Left renal cortex interstitium (tissue), 4 donors: Measurements from ENCODE around the gene VCX. TPM values are rescaled to one million over a fixed set of nuclear protein-coding genes. Genes with fewer than 3 reads are reported as not detected.
"Not testable (repeated sequence)": the region's sequence is repeated elsewhere in the genome, so short reads cannot be mapped to it uniquely, and the experiment has no call there.

Experiments
- DNase-seq, 4 donors: peaks; one replicate each; pipeline ENCODE4 v3.0.0-alpha.2; 2013; ENCODE audit warnings: low read depth in 4 of 4, low spot score in 2 of 4, missing footprints in 1 of 4
- polyA plus RNA-seq, 4 donors: library from polyadenylated mRNA; unstranded; fragments of 120-200 nt; gene quantifications; one replicate each; pipeline ENCODE4 v1.2.1, GENCODE V29; 2013; ENCODE audit not compliant: insufficient read length in 4 of 4

The VCX gene
- polyA plus RNA-seq: under 1 TPM in 2 of 4 donors, not detected in 2; 0.14 to 0.36 TPM

- DNase-seq: not testable (repeated sequence)
These were observed at the start of gene VCX for GRCh38 chrX:7842871-7843270. Gene VCX, plus strand, starts transcription at chrX:7843171. Its CDS starts 33 bp downstream, at chrX:7843204.

DNA sequence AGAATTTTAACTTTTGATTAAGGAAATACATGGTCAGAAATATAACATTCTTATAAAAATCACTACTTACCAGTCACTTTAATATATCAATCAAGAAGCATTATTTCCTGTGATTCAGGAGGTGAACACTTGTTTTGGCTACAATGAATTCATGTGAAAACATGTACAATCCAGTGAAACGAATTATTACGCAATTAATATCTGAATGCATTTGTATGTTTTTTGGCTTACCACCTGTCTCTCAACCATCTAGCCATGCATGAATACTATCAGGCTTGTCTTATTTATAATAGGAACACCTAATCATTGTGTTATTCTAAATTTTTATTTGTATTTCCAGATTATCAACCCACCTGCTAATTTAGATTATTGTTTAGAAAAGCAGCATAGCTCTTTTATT lies 44.6 kb upstream of the VCX start:
- no peak for DNase-seq

- DNase-seq: no peak
These were observed 41.3 kb upstream of the VCX start for GRCh38 chrX:7801711-7802110.

- DNase-seq: no peak
These were observed 27.7 kb upstream of the VCX start for GRCh38 chrX:7815166-7815805.

GRCh38 chrX:7828594-7828993 lies 14.4 kb upstream of the VCX start:
- DNase-seq: no peak

GRCh38 chrX:7841084-7841805 lies 1.7 kb upstream of the VCX start:
- no peak for DNase-seq

- DNase-seq: no peak
These were observed 9.2 kb downstream of the VCX start for GRCh38 chrX:7852166-7852565.

GRCh38 chrX:7872042-7872441 lies 29.1 kb downstream of the VCX start:
- DNase-seq: no peak

GRCh38 chrX:7876957-7877356 lies 34.0 kb downstream of the VCX start:
- DNase-seq: no peak

GRCh38 chrX:7889135-7889534 lies 46.2 kb downstream of the VCX start:
- DNase-seq: no peak

GRCh38 chrX:7889680-7890079 lies 46.7 kb downstream of the VCX start:
- no peak for DNase-seq

DNA sequence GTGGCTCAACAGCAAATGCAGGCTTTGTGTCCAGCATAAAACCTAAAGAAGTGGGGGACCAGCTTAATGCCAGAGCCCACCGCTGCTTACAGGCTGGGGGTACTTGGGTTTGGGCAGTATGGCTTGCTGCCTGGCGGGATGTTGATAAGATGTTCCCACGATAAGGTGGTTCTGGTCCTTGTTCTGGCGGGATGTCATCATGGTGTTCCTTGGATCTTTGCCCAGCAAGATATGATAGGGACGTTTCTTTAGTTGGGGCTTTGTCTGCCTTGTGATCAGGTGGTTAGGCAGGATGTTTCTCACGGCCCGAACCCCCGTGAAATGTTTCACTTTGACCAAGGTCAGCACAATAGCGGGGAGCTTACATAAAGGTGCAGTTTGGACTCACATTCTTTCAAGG lies 49.0 kb downstream of the VCX start:
- DNase-seq: no peak

Other genes with a start within 250 kb of the VCX start
- 10 to 100 TPM; 26.3 to 30.4 (median 28.8) TPM for gene PNPLA4, start 84.2 kb downstream of the VCX start, polyA plus RNA-seq